HG03460 (cell line): Measurements from ENCODE around the gene ETV5.
"Not testable (repeated sequence)": the region's sequence is repeated elsewhere in the genome, so short reads cannot be mapped to it uniquely, and the experiment has no call there.

Experiments
- ATAC-seq: cut with Tn5 transposase; IDR thresholded peaks from one replicate; pipeline ENCODE4 v1.9.1; 2021; ENCODE audit not compliant: unreplicated experiment

Gene ETV5

DNA sequence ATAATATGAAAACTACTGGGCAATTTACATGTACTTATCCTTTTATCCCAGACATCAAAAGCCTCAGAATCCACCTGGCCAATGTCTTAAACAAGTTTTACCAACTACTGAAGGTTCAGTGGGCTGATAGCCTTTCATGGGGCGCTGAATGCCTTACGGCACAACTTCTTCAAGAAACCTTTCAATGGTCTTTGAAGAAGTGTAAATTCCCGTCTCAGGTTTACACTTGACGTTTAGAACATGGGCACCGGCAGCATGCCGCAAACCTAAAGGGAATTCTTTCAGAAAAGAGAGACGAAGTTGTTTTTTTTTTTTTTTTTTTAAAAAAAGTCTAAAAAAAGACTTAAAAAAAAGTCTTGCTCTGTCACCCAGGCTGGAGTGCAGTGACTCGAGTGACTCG, 39.7 kb downstream of the ETV5 start:
- no peak for ATAC-seq

DNA sequence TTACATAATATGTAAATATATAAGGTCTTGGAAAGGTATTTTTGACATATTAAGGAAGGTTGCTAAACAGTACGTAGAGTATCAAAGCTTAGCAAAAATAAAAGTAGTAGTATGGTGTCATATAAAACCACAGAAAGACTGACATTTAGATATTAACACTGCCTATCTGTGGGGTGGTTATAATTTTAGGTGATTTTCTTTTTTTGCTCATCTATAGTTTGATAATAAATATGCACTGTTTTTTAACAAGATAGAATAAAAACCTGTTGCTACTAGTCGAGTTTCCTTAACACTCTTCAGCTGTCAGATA, 40.7 kb downstream of the ETV5 start:
- no peak for ATAC-seq

DNA sequence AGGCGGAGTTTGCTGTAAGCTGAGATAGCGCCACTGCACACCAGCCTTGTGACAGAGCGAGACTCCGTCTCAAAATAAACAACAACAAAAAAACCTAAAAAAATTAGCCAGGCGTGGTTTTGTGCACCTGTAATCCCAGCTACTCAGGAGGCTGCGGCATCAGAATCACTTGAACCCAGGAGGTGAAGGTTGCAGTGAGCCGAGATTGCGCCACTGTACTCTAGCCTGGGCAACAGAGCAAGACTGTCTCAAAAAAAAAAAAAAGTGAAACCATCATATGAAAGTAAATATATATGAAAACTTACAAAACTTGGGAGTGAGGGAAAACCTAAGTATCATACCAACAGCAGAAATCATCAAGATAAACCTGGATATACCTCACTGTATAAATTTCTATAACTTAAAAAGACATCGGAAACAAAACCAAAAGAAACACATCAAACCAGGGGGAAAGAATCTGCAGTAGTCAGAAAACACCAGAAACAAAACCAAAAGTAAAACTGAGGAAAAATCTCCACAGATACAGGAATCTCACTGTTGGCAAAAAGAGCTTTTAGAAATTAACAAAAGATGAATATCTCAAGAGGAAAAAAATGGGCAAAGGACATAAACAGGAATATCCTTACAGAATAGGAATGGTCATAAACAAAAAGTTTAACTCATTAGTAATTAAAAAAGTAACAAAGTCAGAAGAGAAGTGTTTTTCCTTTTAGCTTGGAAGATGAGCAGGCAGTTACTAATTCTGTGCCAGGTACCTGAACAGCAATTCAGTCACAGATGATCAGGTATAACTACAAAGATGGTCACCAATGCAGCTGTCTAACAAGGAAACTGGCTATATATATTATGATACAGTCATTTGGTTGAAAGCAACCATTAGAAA, 41.3 kb downstream of the ETV5 start:
- ATAC-seq = no peak

GRCh38 chr3:186060222-186060621, 48.7 kb downstream of the ETV5 start:
- peak; percentile 87 for ATAC-seq

DNA sequence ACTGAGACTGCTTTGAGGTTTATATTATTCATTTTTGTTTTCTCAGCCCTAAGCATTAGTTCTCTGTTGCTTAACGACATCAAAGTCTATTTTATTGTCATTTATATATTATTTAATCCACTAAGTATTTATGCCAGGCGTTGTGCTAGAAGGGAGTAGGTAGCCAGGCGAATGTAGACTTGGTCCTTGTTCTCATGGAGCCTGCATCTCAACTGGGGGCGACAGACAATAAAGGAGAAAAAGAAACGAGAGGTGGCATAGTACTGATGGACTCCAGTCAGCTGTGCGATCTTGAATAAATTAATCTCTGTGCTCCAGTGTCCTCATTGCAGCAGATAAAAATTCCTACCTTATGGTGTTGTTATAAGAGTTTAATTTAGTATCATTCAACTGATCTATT, 49.7 kb downstream of the ETV5 start:
- ATAC-seq = no peak

GRCh38 chr3:186058225-186058624, 50.7 kb downstream of the ETV5 start:
- no peak for ATAC-seq

GRCh38 chr3:186057594-186057993, 51.3 kb downstream of the ETV5 start:
- ATAC-seq = no peak

DNA sequence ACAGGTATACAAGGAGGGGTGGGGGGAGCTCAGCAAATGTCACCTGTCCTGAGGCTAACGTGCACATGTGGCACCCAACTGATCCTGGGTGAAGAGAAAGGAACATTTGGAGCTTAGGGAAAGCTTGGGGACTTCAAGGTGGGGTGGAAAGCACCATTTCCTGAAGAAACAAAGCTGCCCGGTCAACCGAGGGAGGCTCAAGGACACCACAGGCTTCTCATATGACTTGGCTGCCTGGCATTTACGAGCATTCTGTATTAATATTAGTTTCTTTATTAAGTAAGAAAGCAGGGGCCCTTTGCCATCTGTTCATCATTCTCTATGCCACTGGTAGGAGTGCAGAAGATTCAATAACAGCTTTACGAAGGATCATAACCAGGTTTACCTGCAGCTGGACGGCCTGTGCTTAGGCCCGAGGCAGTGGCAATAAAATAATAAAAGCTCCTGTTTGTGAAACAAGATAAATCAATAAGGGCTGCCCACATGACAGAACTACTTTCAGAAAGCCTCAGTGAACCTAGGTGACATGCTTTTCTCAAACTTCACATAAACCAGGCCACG, 54.0 kb downstream of the ETV5 start:
- ATAC-seq = no peak

- ATAC-seq = no peak
These were observed 54.7 kb downstream of the ETV5 start for GRCh38 chr3:186053954-186054791.

DNA sequence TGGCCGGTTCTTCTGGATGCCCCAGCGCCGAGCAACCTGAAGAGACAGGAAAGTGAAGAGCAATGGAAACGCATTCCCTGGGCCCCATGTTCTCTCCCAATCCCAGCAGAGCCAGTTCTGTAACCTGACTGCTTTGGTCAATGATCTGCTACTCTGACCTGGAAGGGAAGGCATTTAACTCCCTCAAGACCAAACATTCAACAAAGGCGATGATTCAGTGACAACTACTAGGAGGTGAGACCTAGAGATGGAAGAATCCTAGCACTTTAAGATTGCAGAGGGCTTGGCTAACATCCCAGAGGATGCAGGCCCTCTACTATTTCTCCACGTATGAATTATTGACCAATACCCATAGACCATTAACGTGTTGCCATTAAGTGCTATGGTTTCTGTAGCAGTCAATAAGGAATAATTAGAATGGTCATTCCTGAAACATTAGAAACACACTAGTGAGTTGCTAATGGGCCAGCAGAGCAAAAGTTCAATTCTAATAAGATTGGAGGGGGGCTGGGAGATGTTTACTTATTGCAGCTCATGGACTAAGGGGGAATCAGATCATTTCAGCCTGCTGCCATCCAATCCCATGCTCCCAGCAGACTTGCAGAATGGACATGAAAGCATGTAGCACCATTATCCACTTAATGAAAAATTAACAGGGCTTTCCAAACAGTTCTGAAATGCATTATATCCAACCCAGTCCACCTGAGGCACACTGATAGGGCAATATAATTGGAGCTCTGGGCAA, 56.6 kb downstream of the ETV5 start:
- ATAC-seq = no peak

DNA sequence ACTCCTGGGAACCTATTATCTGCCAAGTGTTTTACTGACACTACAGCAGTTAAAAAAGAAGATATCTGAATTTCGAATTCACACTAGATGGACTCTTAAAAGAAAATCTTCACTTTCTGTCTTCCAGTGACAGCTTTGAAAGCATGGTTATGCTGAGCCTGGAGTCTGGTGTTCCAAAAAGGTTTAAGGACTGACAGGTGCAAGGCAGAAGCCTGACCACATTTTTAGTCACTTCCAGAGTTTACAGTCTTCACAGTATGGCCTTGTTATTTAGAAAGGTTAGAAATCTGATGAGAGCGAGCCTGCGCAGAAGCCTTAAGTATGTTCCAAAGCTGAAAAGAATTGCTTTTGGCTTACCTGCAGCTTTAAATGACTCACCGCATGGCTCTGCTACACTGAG, 59.9 kb downstream of the ETV5 start:
- ATAC-seq = no peak

GRCh38 chr3:186048119-186048518, 60.8 kb downstream of the ETV5 start:
- no peak for ATAC-seq

- ATAC-seq = no peak
These were observed 62.1 kb downstream of the ETV5 start for GRCh38 chr3:186046838-186047237.

GRCh38 chr3:186044968-186045367, 63.9 kb downstream of the ETV5 start:
- no peak for ATAC-seq

DNA sequence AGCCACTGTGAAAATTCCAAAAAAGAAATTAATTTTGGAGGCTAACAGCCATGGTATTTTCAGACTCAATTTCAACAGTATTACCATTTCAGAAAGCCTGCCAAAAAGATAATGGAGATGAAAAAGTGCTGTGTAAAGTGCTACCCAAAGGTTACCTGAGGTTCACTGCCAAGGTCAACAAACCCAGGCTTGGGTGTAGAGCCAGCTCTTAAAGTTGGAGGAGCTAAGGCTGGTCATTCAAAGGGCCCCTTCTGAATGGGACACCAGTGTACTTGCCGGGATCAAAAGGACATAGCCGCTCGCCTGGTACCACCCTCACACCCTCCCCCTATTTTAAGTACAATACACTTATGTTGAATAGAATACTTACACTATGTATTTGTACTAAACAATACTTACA, 64.5 kb downstream of the ETV5 start:
- ATAC-seq = no peak

DNA sequence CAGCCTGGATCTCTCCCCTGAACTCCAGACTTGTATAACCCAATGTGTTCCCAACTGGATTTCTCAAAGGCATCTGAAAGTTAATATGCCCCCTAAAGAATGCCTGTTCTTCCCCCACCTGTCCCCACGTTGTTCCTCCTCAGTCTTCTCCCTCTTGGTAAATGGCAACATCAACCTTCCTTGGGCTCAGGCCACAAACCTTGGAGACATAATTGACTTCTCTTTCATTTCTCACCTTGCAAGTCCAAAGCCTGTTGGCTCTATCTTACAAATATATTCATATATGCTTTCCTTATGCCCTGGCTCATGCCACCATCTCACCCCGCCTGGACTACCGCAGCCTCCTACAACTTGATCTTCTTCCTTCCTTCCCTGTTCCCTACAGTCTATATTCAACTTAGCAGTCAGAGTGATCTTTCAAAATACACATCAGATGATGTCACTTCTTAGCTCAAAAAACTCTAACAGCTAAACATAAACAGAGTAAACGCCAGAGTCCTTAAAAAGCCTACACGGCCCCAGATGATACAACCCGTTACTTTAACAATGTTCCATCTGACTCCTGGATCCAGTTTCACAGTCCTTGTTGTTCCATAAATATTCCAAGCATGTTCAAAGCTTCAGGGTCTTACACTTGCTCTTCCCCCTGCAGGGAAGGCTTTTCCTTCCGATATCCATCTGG, 66.2 kb downstream of the ETV5 start:
- no peak for ATAC-seq

DNA sequence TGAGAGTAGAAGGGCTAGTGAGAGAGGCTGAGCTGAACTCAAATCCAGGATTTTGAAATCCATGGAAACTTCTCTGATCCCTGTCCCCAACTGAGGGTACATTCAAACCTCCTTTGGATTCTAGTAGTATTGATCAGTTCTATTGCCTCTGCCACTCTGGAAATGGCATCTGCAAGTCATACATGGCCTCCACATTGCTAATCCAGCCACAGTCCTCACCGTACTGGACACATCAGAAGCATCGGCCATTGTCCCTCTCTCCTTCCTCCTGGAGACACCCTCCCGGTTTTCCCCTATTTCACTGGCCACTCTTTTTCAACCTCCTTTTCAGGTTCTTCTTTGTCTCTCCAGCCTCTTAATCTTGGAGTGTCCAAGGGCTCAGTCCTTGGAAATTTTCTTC, 66.9 kb downstream of the ETV5 start:
- ATAC-seq = no peak

GRCh38 chr3:186038360-186038759, 70.5 kb downstream of the ETV5 start:
- ATAC-seq = no peak

- ATAC-seq = no peak
These were observed 73.6 kb downstream of the ETV5 start for GRCh38 chr3:186035277-186035676.

GRCh38 chr3:186032321-186032720, 76.6 kb downstream of the ETV5 start:
- no peak for ATAC-seq

- not testable (repeated sequence) for ATAC-seq
These were observed 82.9 kb downstream of the ETV5 start for GRCh38 chr3:186025993-186026392.
